NCI-H2029 treated with DMSO at 0.1 percent for 48 hours (cell line): Measurements from ENCODE around the gene SAMD7.
A peak's percentile ranks its signal among the peaks of the same experiment; 100 is the strongest.

Source experiments
- DNase-seq: peaks from one replicate; lab custom pipeline; 2025; lab: John Stamatoyannopoulos, UW

SAMD7 gene

GRCh38 chr3:169966428-169966950 lies 55.1 kb downstream of the SAMD7 start, which contains the start of gene SEC62:
SEC62 (plus strand) TSS chr3:169966807; CDS start chr3:169966823, 16 bp downstream.
- DNase-seq: peak; percentile 65

- DNase-seq: peak; percentile 22
Measured at GRCh38 chr3:169966951-169967915, 55.9 kb downstream of the SAMD7 start.

- DNase-seq: no peak
Measured at GRCh38 chr3:169968224-169968885, 57.0 kb downstream of the SAMD7 start.

- DNase-seq: no peak
Measured at GRCh38 chr3:169969174-169970095, 58.1 kb downstream of the SAMD7 start.

GRCh38 chr3:169970847-169971246 lies 59.5 kb downstream of the SAMD7 start:
- DNase-seq: no peak

- DNase-seq: no peak
Measured at GRCh38 chr3:169971522-169971921, 60.1 kb downstream of the SAMD7 start.

- DNase-seq: no peak
Measured at GRCh38 chr3:169980055-169980454, 68.7 kb downstream of the SAMD7 start.

GRCh38 chr3:169984292-169984691 lies 72.9 kb downstream of the SAMD7 start:
- DNase-seq: no peak
